Right forelimb (tissue), 1 donor: ENCODE results near the gene SEMA4D.
"Not testable (repeated sequence)": the region's sequence is repeated elsewhere in the genome, so short reads cannot be mapped to it uniquely, and the experiment has no call there.

Experiments
- DNase-seq: peaks from one replicate; pipeline ENCODE4 v3.0.0-alpha.2; 2018

SEMA4D gene

DNA sequence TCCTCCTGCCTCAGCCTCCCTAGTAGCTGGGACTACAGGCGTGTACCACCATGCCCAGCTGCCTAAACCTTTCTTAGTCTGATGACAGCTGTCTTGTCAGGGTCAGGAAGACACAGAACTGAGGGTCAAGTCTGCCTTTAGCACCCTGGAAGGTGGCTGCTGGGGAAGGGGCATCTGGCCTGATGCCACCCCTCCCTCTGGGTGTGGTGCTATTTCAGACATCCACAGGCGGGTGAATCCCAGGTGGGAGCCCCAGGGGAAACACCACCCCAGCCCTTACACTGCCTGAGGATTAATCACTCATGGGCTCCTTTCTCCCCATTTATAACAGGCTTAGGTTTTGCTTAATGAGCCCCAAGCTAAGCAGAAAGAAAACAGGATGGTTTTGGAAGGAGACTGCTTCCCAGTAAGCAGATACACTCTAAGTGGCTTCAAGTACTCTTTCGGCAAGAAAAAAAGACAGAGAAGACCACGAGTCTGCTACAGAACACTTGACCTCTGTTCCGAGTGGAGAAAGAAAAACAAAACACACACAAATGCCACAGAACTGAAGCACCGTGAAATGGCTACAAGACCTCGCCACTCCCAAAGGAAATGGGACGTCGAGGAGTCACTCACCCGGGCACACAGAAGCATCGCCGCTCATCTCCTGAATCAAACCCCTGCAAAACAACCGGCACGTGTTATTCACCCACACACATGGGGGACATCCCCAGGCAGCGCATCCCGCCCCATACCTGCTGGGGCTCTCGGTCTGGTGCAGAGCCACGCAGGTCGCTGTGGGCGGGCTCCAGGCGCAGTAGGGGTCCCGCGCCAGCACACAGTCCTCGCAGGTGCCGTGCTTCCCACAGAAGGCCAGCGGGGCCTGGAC is 117.2 kb downstream of the SEMA4D start:
- no peak for DNase-seq

DNA sequence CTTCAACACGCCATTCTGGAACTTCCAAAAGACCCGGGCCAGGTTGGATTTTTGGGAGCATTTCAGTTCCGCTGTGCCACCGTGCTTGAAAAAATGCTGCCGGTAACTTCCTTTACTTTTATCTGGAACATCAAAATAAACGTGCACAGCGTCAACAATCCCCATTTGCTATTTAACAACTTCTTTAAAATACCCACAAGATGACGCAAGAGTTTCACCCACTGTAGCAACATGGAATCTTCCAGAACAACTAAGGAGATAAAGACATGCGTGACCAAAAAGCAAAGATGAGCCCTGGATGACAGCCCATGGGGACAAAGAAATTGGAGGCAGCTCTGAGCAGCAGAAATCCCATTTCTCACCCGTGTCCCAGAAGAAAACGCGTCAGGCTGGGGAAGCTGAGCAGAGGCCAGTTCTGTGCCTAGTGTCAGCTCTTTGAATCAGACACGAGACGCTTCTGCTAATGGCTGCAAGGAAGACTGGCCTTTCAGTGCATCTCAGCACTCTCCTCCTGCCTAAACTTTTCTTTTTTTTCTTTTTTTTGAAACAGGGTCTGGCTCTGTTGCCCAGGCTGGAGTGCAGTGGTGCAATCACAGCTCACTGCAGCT is 118.3 kb downstream of the SEMA4D start:
- no peak for DNase-seq

DNA sequence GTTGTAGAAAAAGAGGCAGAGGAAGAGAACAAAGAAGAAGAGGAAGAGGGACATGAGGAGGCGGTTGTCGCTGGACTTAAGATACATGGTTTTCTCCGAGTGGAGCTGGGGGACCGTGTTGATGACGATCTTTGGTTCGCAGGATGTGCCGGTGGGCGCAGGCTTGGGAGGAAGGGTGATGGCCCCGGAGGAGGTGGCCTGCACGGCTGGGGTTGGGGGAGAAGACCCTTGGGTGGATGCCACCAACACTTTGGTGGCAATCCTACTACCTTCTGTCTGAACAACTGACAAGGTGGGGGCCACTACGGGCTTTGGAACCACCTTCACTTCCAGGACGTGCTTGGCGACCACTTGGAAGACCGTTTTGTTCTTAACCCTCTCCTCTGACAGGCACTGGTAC is 118.9 kb downstream of the SEMA4D start:
- no peak for DNase-seq

DNA sequence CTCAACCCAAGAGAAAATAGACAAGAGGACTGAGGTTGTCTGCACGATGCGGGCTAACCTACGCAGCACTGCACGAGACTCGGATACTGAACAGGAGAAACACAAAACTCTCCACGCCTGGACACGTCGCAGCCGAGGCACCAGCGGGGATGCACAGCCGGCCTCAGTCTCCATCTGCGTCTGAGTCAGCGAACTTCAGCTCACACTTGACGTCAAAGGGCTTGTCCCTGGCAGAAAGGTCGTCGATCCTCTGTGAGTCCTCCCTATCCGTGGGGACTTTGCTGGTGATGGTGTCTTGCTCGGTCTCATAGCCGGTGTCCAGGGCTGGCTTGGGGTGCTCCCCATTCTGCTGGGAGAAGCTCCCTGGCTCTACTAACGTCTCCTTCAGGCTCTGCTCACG is 119.4 kb downstream of the SEMA4D start:
- no peak for DNase-seq

DNA sequence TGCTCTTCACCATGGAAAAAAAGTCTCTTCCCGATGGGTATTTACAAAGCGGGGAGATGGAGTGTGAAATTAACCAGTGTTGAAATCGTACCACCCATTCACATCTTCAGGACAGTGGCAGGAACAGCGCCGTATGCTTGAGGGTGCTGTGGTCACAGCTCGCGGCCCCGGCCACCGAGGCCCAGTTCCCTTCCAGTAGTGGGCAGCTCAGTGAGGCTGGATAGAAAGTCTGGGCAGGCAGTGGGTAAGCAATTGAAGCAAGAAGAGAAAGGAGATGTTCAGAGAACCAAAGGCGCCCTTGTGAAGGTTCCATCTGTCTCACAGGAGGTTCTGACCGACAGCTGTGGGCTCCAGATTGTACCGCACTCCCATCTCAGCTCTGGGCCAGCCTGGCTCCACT is 120.5 kb downstream of the SEMA4D start:
- no peak for DNase-seq

DNA sequence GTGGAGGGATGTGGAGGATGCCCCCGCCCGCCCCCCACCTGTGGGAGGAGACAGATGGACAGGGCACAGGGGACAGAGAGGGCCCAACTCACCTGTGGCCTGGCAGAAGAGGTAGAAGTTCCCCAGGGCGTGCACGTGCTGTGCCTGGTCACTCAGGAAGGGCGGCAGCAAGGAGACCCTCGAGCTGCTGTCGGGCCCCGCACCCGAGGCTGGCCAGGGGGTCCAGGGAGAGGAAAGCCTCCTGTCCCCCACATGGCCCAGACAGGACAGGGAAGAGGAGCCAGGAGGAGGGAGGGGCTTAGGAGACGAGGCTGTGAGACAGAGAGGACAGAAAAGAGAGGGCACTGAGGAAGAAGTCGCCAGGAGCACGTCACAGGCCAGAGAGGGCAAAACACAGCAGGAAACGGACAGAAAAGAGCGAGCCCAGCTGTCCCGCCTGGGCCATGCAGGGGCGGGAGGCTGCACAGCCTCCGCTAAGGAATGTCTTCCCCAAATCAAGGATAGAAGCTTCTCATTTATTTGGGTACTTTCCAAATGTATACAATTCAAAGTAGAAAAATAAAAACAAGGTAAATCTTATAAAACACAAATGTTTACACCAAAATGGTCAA is 121.1 kb downstream of the SEMA4D start:
- DNase-seq = no peak

DNA sequence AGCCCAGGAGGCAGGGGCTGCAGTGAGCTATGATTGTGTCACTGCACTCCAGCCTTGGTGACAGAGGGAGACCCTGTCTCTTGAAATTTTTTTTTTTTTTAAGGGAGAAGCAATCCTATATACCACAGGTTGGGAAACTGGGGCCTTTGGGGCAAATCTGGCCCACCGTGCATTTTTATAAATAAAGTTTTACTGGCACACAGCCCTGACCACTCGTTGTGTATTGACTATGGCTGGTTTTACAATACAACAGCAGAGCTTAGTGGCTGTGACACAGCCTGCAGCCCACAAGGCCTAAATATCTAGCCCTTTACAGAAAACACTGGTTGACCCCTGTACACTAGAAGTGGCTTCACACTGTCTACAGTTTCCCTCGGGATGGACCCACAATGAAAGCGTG is 121.6 kb downstream of the SEMA4D start:
- DNase-seq = no peak

DNA sequence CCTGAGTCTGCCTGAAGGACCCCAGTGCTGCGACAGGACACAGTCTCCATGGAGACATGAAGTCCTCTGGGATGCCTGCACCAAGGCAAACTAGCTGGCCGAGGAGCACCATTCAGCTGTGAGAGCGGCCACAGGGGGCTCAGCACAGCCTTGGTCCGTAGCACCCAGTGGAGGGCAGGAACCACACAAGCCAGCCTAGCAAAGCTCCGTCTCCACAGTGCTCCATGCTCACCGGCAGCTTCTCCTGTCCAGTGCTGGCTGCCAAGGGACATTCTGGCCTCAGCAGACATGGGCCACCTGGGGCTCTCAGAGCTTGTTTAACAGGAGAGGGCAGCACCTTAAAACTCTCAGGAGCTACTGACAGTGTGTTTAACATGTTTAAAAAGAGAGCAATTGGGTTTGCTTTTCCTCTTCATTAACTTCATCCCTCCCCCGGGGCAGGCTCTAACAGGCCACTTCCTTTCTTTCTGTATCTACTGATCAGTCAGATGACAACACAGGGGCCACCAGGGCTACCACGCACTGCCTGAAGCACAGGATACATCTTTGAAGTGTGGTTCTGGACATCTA is 122.6 kb downstream of the SEMA4D start:
- DNase-seq = no peak

DNA sequence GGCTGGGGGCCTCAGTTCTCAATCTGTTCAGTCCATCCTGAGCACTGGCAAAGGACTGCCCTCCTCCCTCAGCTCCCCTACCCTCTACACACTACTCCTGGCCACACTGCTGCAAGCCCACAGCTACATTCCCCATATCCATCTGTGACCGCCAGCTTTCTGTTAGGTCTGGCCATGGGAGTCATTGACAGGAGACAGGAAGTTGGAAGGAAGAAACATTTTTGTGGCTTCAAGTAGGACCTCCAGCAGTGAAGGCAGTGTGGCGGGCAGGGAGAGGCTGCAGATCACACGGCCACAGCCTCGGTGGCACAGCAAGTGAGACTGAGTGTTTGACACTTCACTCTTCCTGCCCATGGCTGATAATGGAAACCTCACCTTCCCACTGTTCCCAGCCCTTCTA is 123.7 kb downstream of the SEMA4D start:
- DNase-seq = no peak

DNA sequence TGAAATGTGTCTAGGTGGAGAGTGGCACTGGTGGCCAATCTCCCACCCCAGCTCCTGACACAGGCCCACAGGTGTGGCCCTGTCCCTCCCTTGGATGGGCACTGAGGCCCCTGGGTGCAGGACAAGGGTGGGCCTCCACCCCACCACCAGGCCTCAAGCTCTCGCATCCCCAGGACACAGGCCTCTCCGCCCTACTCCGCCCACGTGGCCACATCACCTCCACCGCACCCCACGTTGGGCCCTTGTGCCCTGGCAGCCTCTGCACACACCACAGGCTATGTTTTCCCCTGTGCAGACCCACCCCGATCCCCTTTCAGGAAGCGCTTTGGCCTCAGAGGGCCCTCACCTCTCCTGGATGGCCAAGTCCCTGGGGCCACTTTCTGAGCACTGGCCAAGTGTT is 124.9 kb downstream of the SEMA4D start:
- DNase-seq = no peak

DNA sequence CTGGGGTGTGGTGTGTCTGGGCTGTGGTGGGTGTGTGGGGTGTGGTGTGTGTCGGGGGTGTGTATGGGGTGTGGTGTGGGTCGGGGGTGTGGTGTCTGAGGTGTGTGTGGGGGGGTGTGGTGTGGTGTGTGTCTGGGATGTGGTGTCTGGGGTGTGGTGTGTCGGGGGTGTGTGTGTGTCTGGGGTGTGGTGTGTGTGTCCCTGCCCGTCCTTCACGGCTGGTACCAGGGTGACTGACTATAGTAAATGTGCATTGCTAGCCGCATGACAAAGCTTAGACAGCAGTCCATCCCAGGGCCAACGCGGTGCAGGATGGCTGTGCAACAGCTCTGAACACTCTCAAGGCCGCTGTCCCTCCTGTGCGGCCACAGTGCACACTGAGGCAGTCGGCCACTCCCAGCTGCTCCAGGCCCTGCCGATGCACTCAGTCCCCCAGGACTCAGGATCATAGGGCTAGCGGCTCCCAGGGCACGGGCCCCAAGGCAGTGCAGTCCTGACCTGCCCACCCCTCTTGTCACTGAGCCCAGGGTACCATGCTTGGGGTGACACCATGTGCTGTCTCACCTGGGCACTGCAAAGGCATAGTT is 125.6 kb downstream of the SEMA4D start:
- DNase-seq = no peak

DNA sequence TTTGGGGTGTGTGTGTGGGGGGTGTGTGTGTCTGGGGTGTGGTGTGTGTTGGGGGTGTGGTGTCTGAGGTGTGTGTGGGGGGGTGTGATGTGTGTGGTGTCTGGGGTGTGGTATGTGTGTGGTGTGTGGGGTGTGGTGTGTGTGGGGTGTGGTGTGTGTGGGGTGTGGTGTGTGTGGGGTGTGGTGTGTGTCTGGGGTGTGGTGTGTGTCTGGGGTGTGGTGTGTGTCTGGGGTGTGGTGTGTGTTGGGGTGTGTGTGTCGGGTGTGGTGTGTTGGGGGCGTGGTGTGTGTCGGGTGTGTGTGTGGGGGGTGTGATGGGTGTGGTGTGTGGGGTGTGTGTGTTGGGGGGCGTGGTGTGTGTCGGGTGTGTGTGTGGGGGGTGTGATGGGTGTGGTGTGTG is 126.1 kb downstream of the SEMA4D start:
- DNase-seq = not testable (repeated sequence)

DNA sequence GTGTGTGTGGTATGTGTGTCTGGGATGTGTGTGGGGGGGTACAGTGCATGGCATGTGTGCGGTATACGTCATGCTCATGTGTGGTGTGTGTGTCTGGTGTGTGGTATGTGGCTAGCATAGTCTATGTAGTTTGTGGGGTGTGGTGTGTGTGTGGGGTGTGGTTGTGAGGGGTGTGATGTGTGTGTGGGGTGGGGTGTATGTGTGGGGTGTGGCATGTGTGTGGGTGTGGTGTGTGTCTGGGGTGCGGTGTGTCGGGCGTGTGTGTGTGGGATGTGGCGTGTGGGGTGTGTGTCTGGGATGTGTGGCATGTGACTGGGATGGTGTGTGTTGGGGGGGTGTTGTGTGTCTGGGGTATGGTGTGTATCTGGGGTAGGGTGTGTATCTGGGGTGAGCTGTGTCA is 127.3 kb downstream of the SEMA4D start:
- no peak for DNase-seq

DNA sequence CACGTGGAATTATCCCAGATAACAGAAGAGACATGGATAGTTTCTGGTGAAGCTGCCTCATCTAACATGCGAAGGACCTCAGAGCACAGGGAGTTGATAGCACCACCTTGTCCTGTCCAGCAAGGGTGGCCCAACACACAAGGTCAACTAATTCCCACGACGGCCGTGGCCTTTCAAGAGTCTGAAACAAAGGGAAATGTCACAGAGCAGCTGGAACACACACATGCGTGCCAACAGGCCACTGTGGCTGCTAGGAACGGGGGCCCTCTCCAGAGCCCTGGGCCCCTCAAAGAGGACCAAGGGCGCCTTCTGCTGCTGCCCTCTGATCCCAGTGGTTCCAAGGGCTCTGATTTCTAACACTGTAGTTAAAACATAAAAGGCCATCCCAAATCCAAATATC is 128.9 kb downstream of the SEMA4D start:
- DNase-seq = no peak

DNA sequence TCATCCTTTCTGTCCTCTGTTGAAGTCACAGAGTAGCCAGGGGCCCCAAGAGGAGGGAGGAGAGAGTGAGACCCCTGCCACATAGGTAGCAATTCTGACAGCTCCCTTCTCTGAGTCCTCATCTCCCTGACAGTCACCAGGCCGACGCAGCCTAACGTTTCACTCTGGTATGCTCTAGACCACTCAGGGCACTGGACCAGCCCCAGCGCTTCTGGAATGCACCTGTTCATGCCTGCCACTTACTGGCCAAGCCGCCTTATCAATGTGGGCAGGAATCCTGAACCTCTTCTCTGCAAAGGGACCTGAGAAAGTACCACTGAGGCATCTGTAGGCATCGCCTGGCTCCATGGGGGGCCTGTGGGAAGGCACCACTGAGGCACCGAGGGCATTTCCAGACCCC is 129.4 kb downstream of the SEMA4D start:
- DNase-seq = no peak

DNA sequence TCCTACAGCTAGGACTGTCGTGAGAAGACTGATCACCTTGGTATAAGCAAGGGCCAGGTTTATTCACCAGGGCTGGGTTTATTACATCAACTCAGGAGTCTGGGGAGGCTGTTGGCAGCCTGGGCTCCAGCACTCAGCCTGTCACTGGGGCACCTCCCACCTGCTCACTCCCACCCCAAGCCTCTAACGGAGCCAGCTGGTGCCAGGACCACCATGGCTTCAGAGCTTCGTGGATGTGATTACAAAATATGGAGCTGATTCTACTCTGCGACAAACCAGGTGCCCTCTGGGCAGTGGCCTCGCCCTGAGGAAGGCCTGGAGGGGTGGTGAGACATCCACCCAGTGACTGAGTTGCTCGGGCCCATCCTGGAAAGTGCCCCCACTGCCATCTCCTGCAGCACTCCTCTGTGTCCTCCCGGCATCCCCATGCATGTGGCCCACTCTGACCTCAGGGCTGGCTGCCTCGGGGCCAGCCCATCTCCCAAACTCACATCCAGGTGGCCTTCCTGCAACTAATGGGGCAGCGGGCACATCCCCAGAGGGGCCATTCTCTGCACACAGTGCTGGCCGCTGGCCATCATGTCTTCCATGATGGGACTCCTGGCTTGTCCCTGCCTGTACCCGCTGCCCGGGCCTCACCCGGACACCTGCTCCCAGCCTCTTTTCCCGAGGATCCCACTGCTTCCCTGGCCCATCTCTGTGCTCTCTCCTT is 130.0 kb downstream of the SEMA4D start:
- no peak for DNase-seq

DNA sequence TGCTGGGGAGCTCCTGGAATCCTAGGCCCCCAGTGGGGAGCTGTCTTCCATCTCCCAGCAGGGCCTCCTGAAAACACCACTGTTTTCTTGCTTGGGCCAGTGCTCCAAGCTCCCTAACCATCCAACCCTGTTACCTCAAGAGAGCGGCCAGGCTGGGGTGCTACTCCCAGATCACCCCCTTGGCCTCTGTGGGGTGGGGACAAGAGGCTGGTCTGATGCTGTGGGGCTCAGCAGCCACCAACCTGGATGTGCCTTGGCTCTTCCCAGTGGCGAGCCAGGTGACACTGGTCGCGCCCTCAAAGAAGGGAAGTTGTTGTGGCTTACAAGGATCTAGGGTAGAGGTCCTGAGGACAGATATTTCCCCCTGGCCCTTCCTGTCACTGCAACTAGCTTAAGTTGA is 130.6 kb downstream of the SEMA4D start:
- no peak for DNase-seq

DNA sequence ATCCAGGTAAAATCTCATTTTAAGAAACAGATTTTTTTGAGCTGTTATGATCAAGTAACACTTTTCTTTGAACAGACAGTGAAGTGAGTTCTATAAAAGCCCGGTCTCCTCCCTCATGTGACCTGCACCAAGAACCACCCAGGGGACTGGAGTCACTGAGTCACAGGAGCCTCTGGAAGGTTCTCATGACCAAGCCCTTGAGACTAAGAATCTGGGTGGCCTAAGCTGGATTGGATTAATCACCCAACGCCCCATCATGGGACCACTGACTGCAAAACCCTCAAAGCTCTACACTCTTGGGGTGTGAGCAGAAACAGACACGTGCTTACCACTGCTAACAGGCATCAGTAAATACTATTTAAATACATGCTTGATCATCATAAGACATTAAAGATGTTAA is 131.2 kb downstream of the SEMA4D start:
- no peak for DNase-seq

DNA sequence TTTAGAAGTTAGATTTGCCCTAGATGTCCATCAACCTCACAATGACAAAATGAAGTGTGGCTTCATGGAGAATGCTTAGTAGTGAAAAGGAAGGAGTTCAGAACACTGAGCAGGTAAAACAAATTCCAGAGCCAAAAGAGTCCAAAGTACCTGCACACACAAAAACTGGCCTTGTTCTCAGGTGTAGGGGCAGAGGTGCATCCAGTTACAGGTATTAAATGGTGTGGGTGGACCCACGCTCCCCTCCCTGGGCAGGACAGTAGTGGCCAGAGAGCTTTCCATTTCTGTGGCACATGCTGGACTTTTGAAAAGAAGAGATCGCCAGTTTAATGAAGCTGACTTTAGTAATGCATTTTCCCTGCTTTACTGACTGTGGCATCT is 132.4 kb downstream of the SEMA4D start:
- no peak for DNase-seq

DNA sequence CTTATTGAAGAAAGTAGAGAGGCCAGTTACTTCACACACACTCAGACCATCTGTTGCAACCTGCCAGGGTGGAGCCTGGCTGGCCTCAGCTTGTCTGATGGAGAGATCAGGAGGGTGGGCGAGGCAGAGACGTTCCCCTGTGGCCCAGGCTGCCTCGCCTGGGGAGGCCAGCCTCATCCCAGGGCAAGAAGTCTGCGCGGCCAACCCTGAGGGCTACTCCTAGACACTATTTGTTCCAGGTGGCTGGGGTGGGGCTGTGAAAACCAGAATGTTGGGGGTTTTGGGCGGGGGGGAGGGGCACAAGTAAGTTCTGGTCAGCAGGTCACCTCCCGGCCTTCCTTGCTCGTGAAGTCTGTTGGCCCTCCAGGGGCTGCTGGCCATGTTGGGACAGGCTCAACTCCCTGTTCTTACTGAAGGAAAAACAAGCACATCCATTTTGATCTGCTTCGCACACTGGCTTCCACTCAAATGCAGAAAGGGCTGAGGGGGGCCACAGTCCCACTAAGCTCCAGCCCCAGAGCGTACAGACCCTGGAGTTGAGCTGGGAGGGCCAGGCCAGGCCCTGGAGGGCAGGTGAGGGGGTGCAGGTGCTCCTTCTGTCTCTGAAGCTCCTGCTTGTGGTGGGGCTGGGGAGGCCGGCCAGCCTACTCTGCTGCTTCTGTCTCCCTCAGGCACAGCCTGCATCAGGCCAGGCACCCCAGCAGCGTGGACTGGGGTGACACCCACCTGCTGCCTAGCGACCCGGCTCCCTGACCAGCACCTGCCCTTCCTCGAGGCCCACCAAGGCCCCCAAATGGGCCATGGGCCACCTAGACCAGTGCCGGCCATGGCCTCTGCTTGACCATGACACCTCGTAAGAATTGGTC is 133.0 kb downstream of the SEMA4D start:
- DNase-seq = no peak

DNA sequence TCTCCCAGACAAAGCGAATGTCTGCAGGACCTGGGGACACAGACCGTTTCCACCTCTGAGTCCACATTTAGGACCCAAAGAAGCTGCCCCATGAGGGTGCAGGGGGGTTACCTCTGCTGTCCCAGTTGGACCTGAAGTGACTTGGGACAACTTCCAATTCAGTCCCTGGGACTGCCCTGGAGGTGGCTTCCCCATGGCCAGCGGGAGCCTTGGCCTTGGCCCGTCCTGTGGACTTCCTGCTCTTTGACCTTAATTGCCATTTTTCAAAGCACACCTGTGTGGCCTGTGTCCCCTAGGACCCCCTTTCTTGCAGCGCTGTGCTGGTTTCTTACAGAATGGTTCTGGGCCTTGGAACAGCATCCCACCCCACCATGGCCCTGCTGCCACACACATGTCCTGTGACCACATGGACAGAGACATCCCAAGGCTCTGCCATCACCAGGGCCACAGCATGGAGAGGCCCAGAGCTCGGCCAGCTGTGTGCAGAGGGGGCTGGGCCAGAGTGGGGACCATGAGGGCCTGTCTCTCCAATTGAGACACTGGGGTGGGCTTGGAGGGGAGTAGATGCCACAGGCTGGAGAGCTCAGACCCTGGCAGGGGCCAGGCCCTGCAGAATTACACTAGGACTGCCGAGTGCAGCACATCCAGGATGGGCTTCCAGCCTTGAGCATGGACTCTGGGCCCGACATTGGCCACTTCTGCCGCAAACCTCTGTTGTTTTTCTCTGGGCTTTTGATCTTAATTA is 133.8 kb downstream of the SEMA4D start:
- DNase-seq = no peak
